ENCODE results near the gene NPBWR2. TPM values are rescaled to one million over a fixed set of nuclear protein-coding genes. Genes with fewer than 3 reads are reported as not detected.

NPBWR2 gene
- total and polyA plus RNA-seq, 2 donors (not counting 3 experiments of a cell fraction or from before 2014, with no cell fraction given), result not detected

DNA sequence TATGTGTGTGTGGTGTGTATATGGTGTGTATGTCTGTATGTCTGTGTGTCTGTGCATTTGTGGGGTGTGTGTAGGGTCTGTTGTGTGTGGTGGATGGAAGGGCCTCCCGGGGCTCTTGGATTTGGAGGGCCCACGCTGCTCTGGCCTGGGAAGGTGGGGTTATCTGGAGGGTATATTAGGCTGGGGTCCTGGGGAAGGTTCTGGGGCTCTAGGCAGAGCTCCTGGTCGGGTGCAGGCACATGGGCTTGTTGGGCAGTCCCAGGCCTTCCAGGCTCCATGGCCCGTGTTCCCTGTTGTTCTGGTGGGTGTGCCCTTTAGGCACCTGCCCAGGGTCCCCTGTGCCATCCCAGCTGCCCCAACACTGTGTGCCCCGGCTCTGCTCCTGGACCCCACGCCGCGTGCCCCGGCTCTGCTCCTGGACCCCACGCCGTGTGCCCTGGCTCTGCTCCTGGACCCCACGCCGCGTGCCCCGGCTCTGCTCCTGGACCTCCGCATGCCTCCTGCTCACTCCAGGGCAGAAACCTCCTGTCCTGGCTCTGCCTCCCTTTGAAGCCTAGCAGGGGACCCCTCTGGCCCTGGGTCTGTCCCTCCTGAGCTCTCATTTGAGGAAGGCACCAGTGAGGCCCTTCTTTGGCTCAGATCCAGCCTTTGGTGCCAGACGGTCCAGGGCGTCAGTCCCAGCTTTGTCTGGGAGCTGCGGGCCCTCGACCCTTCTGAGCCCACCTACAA is 46.7 kb upstream of the NPBWR2 start:
- Histone ChIP-seq H3K4me3 (replicated peaks in 1 of 3; ENCODE audit: insufficient read depth in 1 of 3, low read depth in 1 of 3, low read length in 3 of 3) (no peak overlapping the region), H3K27me3 (ENCODE audit: control insufficient read depth in 2 of 2, insufficient read depth in 2 of 2, low read length in 2 of 2) (no peaks in the 10 kb centered on the region), H3K9me3 (replicated peaks; ENCODE audit: control insufficient read depth, insufficient read depth, low read length) (no peaks in the 10 kb centered on the region), H2AFZ (ENCODE audit: low read depth, low read length) (no peak overlapping the region), H3K9ac (replicated peaks; ENCODE audit: extremely low read depth, insufficient read depth, low read length) (no peak overlapping the region), H3K9me1 (replicated peaks; ENCODE audit: control insufficient read depth, extremely low read depth, insufficient read depth, low read length) (no peaks in the 10 kb centered on the region), H3K4me1 (ENCODE audit: control insufficient read depth, extremely low read depth, insufficient read depth, low read length) (no peaks in the 10 kb centered on the region), H4K20me1 (replicated peaks; ENCODE audit: control insufficient read depth, extremely low read depth, insufficient read depth, low read length) (no peaks in the 10 kb centered on the region), H3K79me2 (ENCODE audit: control insufficient read depth, insufficient read depth, low read length) (no peaks in the 10 kb centered on the region), H3K27ac (ENCODE audit: insufficient read depth, low read depth, low read length) (no peak overlapping the region), H3K36me3 (ENCODE audit: control insufficient read depth in 2 of 2, extremely low read depth in 1 of 2, insufficient read depth in 2 of 2, low read length in 2 of 2) (no peaks in the 10 kb centered on the region), H3K4me2 (ENCODE audit: insufficient read depth, low read length) (no peak overlapping the region)
- intact Hi-C loops (cut with micrococcal nuclease), result no loop called here
- FAIRE-seq (no peak), DNase-seq (ENCODE audit: low read depth, low spot score) (no peak)
- no TSS peak for BruUV-seq (replicated peaks)
- dilution Hi-C loops (cut with MboI; ENCODE audit: extremely low pct_ligation_motif_present, low sequenced_read_pairs), result no loop called here
- POLR2A ChIA-PET, result no interaction called here
- TF ChIP-seq POLR2A (IDR thresholded peaks at IDR 0.05; ENCODE audit: low read depth, low read length), result no peak
- no peak for TF ChIP-seq EZH2 (IDR thresholded peaks at IDR 0.05; ENCODE audit: borderline replicate concordance, low read depth, low read length, severe bottlenecking)
- no peak for TF ChIP-seq GATA2 (IDR thresholded peaks at IDR 0.05; ENCODE audit: insufficient read depth, insufficient read length, low read depth, low read length)
- TF ChIP-seq JUN (IDR thresholded peaks at IDR 0.05; ENCODE audit: borderline replicate concordance, insufficient read depth, insufficient read length, low read depth), result no peak
- no peak for TF ChIP-seq MYC (IDR thresholded peaks at IDR 0.05; ENCODE audit: low read depth, low read length)
- TF ChIP-seq, protein P1, sequence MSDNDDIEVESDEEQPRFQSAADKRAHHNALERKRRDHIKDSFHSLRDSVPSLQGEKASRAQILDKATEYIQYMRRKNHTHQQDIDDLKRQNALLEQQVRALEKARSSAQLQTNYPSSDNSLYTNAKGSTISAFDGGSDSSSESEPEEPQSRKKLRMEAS (IDR thresholded peaks at IDR 0.05; ENCODE audit: insufficient read depth, insufficient read length), result no peak
- TF ChIP-seq POLR2AphosphoS5 (IDR thresholded peaks at IDR 0.05; ENCODE audit: insufficient read depth, low read depth, low read length), result no peak
- TF ChIP-seq, protein P2, sequence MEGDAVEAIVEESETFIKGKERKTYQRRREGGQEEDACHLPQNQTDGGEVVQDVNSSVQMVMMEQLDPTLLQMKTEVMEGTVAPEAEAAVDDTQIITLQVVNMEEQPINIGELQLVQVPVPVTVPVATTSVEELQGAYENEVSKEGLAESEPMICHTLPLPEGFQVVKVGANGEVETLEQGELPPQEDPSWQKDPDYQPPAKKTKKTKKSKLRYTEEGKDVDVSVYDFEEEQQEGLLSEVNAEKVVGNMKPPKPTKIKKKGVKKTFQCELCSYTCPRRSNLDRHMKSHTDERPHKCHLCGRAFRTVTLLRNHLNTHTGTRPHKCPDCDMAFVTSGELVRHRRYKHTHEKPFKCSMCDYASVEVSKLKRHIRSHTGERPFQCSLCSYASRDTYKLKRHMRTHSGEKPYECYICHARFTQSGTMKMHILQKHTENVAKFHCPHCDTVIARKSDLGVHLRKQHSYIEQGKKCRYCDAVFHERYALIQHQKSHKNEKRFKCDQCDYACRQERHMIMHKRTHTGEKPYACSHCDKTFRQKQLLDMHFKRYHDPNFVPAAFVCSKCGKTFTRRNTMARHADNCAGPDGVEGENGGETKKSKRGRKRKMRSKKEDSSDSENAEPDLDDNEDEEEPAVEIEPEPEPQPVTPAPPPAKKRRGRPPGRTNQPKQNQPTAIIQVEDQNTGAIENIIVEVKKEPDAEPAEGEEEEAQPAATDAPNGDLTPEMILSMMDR (IDR thresholded peaks at IDR 0.05; ENCODE audit: extremely low read depth in 1 of 2, insufficient read depth in 1 of 2, low read depth in 1 of 2, low read length in 2 of 2), result no peak
- no peak for TF ChIP-seq FOS (IDR thresholded peaks at IDR 0.05; ENCODE audit: borderline replicate concordance, insufficient read depth, low read length)
- CTCF ChIA-PET, result no interaction called here
